Activated T-cell treated with anti-CD3 and anti-CD28 coated beads for 48 hours (primary cell): ENCODE data around the gene TMC5.
"Not testable (repeated sequence)": the region's sequence is repeated elsewhere in the genome, so short reads cannot be mapped to it uniquely, and the experiment has no call there.

ENCODE experiments used
- DNase-seq: peaks from one replicate; pipeline ENCODE4 v3.0.0-alpha.2; 2020; ENCODE audit warnings: low read depth

TMC5 gene

DNA sequence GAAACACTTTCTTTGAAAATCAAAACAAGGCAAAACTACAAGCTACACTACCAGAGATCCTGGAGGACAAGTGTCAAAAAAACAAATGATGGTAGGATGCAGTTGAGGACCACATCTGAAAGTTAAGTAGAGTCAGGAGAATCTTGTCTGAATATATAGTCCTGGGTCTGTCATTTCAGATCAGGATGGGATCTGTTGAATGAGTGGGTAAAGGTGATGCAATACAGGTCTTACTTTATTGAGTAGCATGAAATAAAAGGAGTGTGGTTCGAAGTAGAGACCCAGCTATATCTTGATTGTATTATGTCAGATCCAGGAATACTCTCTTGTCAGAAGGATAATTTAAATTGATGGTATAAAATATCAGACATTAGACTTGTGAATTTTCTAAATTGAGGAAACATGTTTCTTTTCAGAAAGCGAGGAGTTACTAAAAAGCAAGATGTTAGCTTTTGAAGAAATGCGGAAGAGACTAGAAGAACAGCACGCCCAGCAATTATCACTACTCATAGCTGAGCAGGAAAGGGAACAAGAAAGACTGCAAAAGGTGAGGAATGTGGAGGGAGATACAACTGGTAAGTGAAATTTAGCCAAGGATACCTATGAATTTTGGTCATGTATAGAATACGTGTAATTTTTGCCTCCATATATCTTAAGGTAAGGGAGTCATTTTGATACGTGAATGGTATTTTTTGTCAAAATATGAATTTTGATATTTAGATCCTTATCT, 122.7 kb downstream of the TMC5 start:
- DNase-seq = no peak

GRCh38 chr16:19542138-19542821, 124.6 kb downstream of the TMC5 start:
- DNase-seq = no peak

- not testable (repeated sequence) for DNase-seq
Observed at GRCh38 chr16:19543278-19543996, 125.8 kb downstream of the TMC5 start.

GRCh38 chr16:19548144-19548543, 130.5 kb downstream of the TMC5 start:
- no peak for DNase-seq
